Right lobe of liver (tissue), 6 donors: ENCODE data around the gene KRTAP17-1. TPM values are rescaled to one million over a fixed set of nuclear protein-coding genes. Genes with fewer than 3 reads are reported as not detected.

Experiments
- ATAC-seq, 4 donors: fragments of 200-7000 bp; cut with Tn5 transposase; one replicate each; pipeline ENCODE4 v1.9.1; 2020; ENCODE audit warnings: mild to moderate bottlenecking in 4 of 4, moderate library complexity in 4 of 4
- DNase-seq, 3 donors: peaks; one replicate each; pipeline ENCODE4 v3.0.0-alpha.2; 2020
- H3K27ac ChIP-seq, 3 donors: fragments of 200-600 bp; one replicate each; pipeline ENCODE4 v1.8.0; 2022
- H3K27me3 ChIP-seq, 2 donors: fragments of 200-600 bp; one replicate each; pipeline ENCODE4 v1.8.0; 2022
- H3K36me3 ChIP-seq, 4 donors: fragments of 200-600 bp; sonication (generic) in 1 of 4; one replicate each; pipeline versions ENCODE4 v1.5.1 to v1.8.0; 2017 to 2022; ENCODE audit warnings: control low read depth in 1 of 4
- H3K4me1 ChIP-seq, 4 donors: fragments of 200-600 bp; sonication (generic) in 1 of 4; one replicate each; pipeline versions ENCODE4 v1.5.1 to v1.8.0; 2017 to 2022; ENCODE audit warnings: control low read depth in 1 of 4
- H3K4me3 ChIP-seq, 3 donors: fragments of 200-600 bp; one replicate each; pipeline ENCODE4 v1.8.0; 2022
- H3K9me3 ChIP-seq, 4 donors: fragments of 200-600 bp; sonication (generic) in 1 of 4; one replicate each; pipeline versions ENCODE4 v1.5.1 to v1.8.0; 2017 to 2022; ENCODE audit warnings: control low read depth in 1 of 4
- CTCF ChIP-seq, 4 donors: fragments of 200-600 bp in 3 of 4; fragments of 450-650 bp in 1 of 4; IDR thresholded peaks; one replicate each; pipeline versions ENCODE4 v1.5.1 to v1.8.0; 2016 to 2022; ENCODE audit warnings: antibody characterized with exemption in 4 of 4, mild to moderate bottlenecking in 2 of 4
- POLR2A ChIP-seq: fragments of 450-650 bp; IDR thresholded peaks from one replicate; pipeline ENCODE4 v1.6.1; 2017; ENCODE audit warnings: antibody characterized with exemption, mild to moderate bottlenecking
- WGBS: methylation state at CpG from one replicate; pipeline ENCODE4 v1.1.6; 2018; ENCODE audit warnings: low coverage, low lambda C conversion rate; ENCODE audit not compliant: insufficient coverage; ENCODE audit errors: missing lambda C conversion rate; 5-methylcytosine and 5-hydroxymethylcytosine counted together
- intact Hi-C, 2 donors: fragments of 100-400 bp; cut with DNase I; formaldehyde crosslinking; loops; one replicate each; pipeline versions ENCODE4 v1.11.2 to v1.14.1; 2022
- total RNA-seq, 6 experiments: library from RNA; depleted of rRNA in 2 of 6; stranded (reverse); fragments of >200 nt in 2 of 6; fragmentation: NEBNext Ultra II Directional in 3 of 6; extraction: Animal tissue kit (Norgen Biotek cat#: 25700) in 3 of 6; gene quantifications; one replicate each; pipeline versions ENCODE4 v1.1.0 to v1.2.4, GENCODE V29; 2016 to 2023
- donor health status: DM: no; HTN: yes; CAD: no.
- donor health status: DM: no; HTN: no; CAD: no.
- donor health status: DM: no; HTN: no; CAD: no.
- donor health status: DM: no; HTN: yes; CAD: no.
- donor health status: DM: no; HTN: yes; CAD: no.

The KRTAP17-1 gene
- total RNA-seq, 6 experiments from 2014 or later, result not detected

- Histone ChIP-seq H3K9me3 (no peaks in the 10 kb centered on the region), H3K27ac (no peak overlapping the region), H3K4me1 (no peaks in the 10 kb centered on the region), H3K4me3 (no peak overlapping the region), H3K27me3 (no peaks in the 10 kb centered on the region), H3K36me3 (no peaks in the 10 kb centered on the region)
- no peak for TF ChIP-seq CTCF (IDR thresholded peaks at IDR 0.05)
- no peak for TF ChIP-seq POLR2A
- ATAC-seq, result no peak
- intact Hi-C loops, result no loop called here
- DNase-seq, result no peak
- WGBS, result 17% methylated on average over 2 of the region's 2 CpGs
These were observed 24.2 kb upstream of the KRTAP17-1 start for GRCh38 chr17:41339571-41340172.

GRCh38 chr17:41338961-41339485, 23.5 kb upstream of the KRTAP17-1 start:
- Histone ChIP-seq H3K36me3 (no peaks in the 10 kb centered on the region), H3K9me3 (no peaks in the 10 kb centered on the region), H3K27me3 (no peaks in the 10 kb centered on the region), H3K4me1 (no peaks in the 10 kb centered on the region), H3K4me3 (no peak overlapping the region), H3K27ac (no peak overlapping the region)
- 42% methylated on average over 5 of the region's 5 CpGs for WGBS
- ATAC-seq, result no peak
- intact Hi-C loops, result no loop called here
- no peak for TF ChIP-seq POLR2A
- TF ChIP-seq CTCF (IDR thresholded peaks at IDR 0.05), result no peak
- DNase-seq, result no peak

GRCh38 chr17:41335747-41336146, 20.2 kb upstream of the KRTAP17-1 start:
- ATAC-seq (no peak), DNase-seq (no peak)
- Histone ChIP-seq H3K4me1 (no peaks in the 10 kb centered on the region), H3K4me3 (no peak overlapping the region), H3K27me3 (no peaks in the 10 kb centered on the region), H3K36me3 (no peaks in the 10 kb centered on the region), H3K9me3 (no peaks in the 10 kb centered on the region), H3K27ac (no peak overlapping the region)
- WGBS, result no CpG with 5 or more reads among the region's 1 CpG
- TF ChIP-seq CTCF (IDR thresholded peaks at IDR 0.05) (no peak), POLR2A (no peak)
- intact Hi-C loops, result no loop called here

GRCh38 chr17:41334385-41335305, 19.1 kb upstream of the KRTAP17-1 start:
- Histone ChIP-seq H3K4me1 (no peaks in the 10 kb centered on the region), H3K4me3 (no peak overlapping the region), H3K27ac (no peak overlapping the region), H3K36me3 (no peaks in the 10 kb centered on the region), H3K9me3 (no peaks in the 10 kb centered on the region), H3K27me3 (no peaks in the 10 kb centered on the region)
- ATAC-seq (no peak), DNase-seq (no peak)
- intact Hi-C loops, result no loop called here
- 66% methylated on average over 3 of the region's 6 CpGs for WGBS
- TF ChIP-seq POLR2A, result no peak
- TF ChIP-seq CTCF (IDR thresholded peaks at IDR 0.05), result no peak
